ENCODE results near the gene GAK. TPM values are rescaled to one million over a fixed set of nuclear protein-coding genes. Genes with fewer than 3 reads are reported as not detected.

The GAK gene
- total and polyA plus RNA-seq, 7 donors = 40.8 to 494 (median 124) TPM

DNA sequence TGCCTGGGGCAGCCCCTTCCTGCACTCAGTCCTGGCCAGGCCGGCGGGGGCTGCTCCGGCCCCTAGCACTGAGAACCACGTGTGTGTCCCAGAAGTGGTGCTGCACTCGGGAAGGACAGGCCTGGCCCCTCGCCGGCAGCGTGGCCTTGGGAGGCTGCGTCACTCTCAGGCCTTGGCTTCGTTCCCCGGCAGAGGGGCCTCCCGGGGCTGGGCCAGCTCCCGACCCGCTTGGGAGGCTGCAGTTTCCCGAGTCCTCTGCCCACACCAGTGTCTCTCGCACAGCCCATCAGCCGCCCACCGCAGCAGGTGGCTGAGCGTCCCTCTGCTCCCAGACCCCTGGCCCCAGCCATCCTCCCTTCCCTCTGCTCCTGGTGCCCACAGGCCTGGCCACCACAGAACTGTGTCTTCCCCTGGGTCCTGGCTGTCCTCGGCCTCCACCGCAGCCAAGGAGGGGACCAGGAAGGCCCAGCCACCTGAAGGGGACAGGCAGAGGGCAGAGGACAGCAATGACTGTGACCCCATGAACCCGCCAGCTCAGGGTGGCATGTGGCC, 95.3 kb downstream of the GAK start:
- no peak overlapping the region for H3K4me3 ChIP-seq
- H3K4me1 ChIP-seq = no peaks in the 10 kb centered on the region
- H3K27me3 ChIP-seq = peaks cover 0 to 9% (median 0%) of the 10 kb centered on the region in 3 donors
- DNase-seq = no peak
- no peaks in the 10 kb centered on the region for H3K36me3 ChIP-seq
- WGBS, 2 donors = 89 to 92% methylated on average over 22 of the region's 22 CpGs
- H3K27ac ChIP-seq = no peak overlapping the region
- TF ChIP-seq CTCF (IDR thresholded peaks at IDR 0.05) (no peak), POLR2A (IDR thresholded peaks at IDR 0.05) (no peak), EP300 (IDR thresholded peaks at IDR 0.05) (no peak), POLR2AphosphoS5 (IDR thresholded peaks at IDR 0.05) (no peak)
- intact Hi-C loops (cut with DNase I) = no loop called here
- peaks cover 0 to 19% (median 11%) of the 10 kb centered on the region in 4 donors for H3K9me3 ChIP-seq

- no peak for TF ChIP-seq POLR2A (IDR thresholded peaks at IDR 0.05)
- TF ChIP-seq CTCF (IDR thresholded peaks at IDR 0.05) = no peak
- TF ChIP-seq POLR2AphosphoS5 (IDR thresholded peaks at IDR 0.05) = no peak
- TF ChIP-seq EP300 (IDR thresholded peaks at IDR 0.05) = no peak
- WGBS, 2 donors = 93 to 96% methylated on average over 32 of the region's 32 CpGs
- no peak overlapping the region for H3K4me3 ChIP-seq
- DNase-seq = no peak
- no peak overlapping the region for H3K27ac ChIP-seq
- H3K9me3 ChIP-seq = peaks cover 0 to 25% (median 14%) of the 10 kb centered on the region in 4 donors
- H3K4me1 ChIP-seq = no peaks in the 10 kb centered on the region
- H3K27me3 ChIP-seq = peaks cover 0 to 15% (median 6%) of the 10 kb centered on the region in 3 donors
- H3K36me3 ChIP-seq = no peaks in the 10 kb centered on the region
- intact Hi-C loops (cut with DNase I) = no loop called here
Observed at GRCh38 chr4:836003-836511, 96.1 kb downstream of the GAK start.

DNA sequence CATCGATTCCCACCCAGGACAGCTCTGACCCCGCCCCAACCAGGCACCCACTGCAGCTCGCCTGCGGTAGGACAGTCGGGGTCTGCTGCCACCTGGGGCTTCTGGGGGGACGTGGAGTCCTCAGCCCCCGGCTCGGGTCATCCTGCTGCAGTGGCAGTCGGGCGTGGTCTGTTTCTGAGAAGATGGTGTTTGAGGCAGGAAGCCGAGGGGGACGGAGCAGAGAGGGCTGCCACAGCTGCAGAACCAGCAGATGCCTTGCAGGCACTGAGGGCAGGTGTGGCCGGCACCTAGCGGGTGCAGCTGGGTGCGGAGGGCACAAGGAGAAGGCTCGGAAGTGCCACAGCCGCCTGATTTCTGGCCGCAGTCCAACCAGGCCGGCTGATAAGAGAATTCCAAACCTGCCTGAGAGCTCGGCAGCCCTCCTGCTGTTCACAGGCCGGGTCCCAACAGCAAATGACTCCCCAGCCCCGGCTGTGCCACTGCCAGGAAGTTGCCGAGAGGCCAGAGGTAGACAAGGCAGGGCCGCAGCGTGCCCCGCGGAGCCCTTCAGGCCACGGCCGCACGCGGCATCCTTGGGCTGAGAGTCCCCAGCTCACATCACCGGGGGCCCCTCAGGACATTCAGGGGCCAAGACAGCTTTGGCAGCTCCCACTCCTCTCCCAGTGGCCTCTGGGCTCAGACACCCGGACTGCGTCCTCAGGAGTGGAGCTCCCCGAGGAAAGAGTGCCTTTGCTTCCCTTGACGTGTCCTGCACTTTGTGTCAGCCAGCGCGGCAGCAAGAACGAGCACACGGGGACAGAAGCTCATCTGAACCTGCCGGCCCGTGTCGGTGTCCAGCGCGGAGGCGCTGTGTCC, 96.7 kb downstream of the GAK start:
- Histone ChIP-seq H3K4me1 (no peaks in the 10 kb centered on the region), H3K27ac (no peak overlapping the region), H3K27me3 (peaks cover 0 to 22% (median 13%) of the 10 kb centered on the region in 3 donors), H3K4me3 (no peak overlapping the region), H3K36me3 (no peaks in the 10 kb centered on the region), H3K9me3 (peaks cover 0 to 25% (median 14%) of the 10 kb centered on the region in 4 donors)
- intact Hi-C loops (cut with DNase I) = no loop called here
- 41 to 79% methylated on average over 46 of the region's 46 CpGs for WGBS, 2 donors
- TF ChIP-seq CTCF (IDR thresholded peaks at IDR 0.05) (no peak), EP300 (IDR thresholded peaks at IDR 0.05) (no peak), POLR2AphosphoS5 (IDR thresholded peaks at IDR 0.05) (no peak), POLR2A (IDR thresholded peaks at IDR 0.05) (no peak)
- no peak for DNase-seq

GRCh38 chr4:834368-835147, 97.6 kb downstream of the GAK start:
- Histone ChIP-seq H3K4me3 (no peak overlapping the region), H3K4me1 (no peaks in the 10 kb centered on the region), H3K27me3 (peaks cover 0 to 30% (median 21%) of the 10 kb centered on the region in 3 donors), H3K36me3 (no peaks in the 10 kb centered on the region), H3K9me3 (peaks cover 0 to 25% (median 14%) of the 10 kb centered on the region in 4 donors), H3K27ac (no peak overlapping the region)
- DNase-seq = no peak
- 74 to 86% methylated on average over 29 of the region's 29 CpGs for WGBS, 2 donors
- TF ChIP-seq EP300 (IDR thresholded peaks at IDR 0.05) (no peak), POLR2AphosphoS5 (IDR thresholded peaks at IDR 0.05) (no peak), POLR2A (IDR thresholded peaks at IDR 0.05) (no peak), CTCF (IDR thresholded peaks at IDR 0.05) (no peak)
- intact Hi-C loops (cut with DNase I) = no loop called here
